Gastroesophageal sphincter (tissue), 4 donors: ENCODE data around the gene SPINK6. TPM values are rescaled to one million over a fixed set of nuclear protein-coding genes. Genes with fewer than 3 reads are reported as not detected.

Experiments used
- ATAC-seq: fragments of 150-250 bp; one replicate; pipeline ENCODE4 v1.9.1; 2016; ENCODE audit warnings: mild to moderate bottlenecking, moderate library complexity
- H3K27ac ChIP-seq, 4 donors: fragments of 200-600 bp; sonication (generic) in 3 of 4; 1 replicate in 3 of 4; 2 replicates in 1 of 4; pipeline ENCODE4 v1.5.1; 2016 to 2019
- H3K27me3 ChIP-seq: fragments of 200-600 bp; sonication (generic); one replicate; pipeline ENCODE4 v1.5.1; 2019
- H3K36me3 ChIP-seq, 2 donors: fragments of 200-600 bp; sonication (generic); one replicate each; pipeline ENCODE4 v1.5.1; 2019; ENCODE audit warnings: control low read depth in 1 of 2
- H3K4me1 ChIP-seq, 3 donors: fragments of 200-600 bp; sonication (generic); 1 replicate in 2 of 3; 2 replicates in 1 of 3; pipeline ENCODE4 v1.5.1; 2016 to 2019; ENCODE audit warnings: control low read depth in 2 of 3
- H3K4me3 ChIP-seq, 2 donors: fragments of 200-600 bp; sonication (generic); one replicate each; pipeline ENCODE4 v1.5.1; 2019; ENCODE audit warnings: mild to moderate bottlenecking in 1 of 2, moderate library complexity in 1 of 2
- H3K9me3 ChIP-seq, 3 donors: fragments of 200-600 bp; sonication (generic); one replicate each; pipeline ENCODE4 v1.5.1; 2017 to 2019; ENCODE audit warnings: control low read depth in 2 of 3
- EP300 ChIP-seq: sonication (generic); formaldehyde crosslinking; IDR thresholded peaks from one replicate; pipeline ENCODE4 v1.6.1; 2017; ENCODE audit warnings: antibody characterized with exemption, mild to moderate bottlenecking
- POLR2A ChIP-seq, 2 donors: fragments of 450-650 bp; IDR thresholded peaks; one replicate each; pipeline ENCODE4 v1.6.1; 2017; ENCODE audit warnings: antibody characterized with exemption in 2 of 2, mild to moderate bottlenecking in 2 of 2, moderate library complexity in 1 of 2
- POLR2AphosphoS5 ChIP-seq: sonication (generic); formaldehyde crosslinking; IDR thresholded peaks from one replicate; pipeline ENCODE4 v1.6.1; 2017; ENCODE audit warnings: antibody characterized with exemption
- WGBS, 2 donors: methylation state at CpG; one replicate each; pipeline ENCODE4 v1.1.5; 2018; ENCODE audit warnings: low coverage in 1 of 2; 5-methylcytosine and 5-hydroxymethylcytosine counted together
- total RNA-seq, 4 donors: library from RNA; depleted of rRNA; stranded (reverse); fragments of >200 nt; gene quantifications; one replicate each; pipeline ENCODE4 v1.1.0, GENCODE V29; 2016
- TF ChIP-seq, protein P1 (sequence below), 4 experiments: fragments of 200-600 bp in 2 of 4; fragments of 450-650 bp in 2 of 4; sonication (generic) in 1 of 4; IDR thresholded peaks; one replicate each; pipeline ENCODE4 v1.5.1; 2017 to 2019; ENCODE audit warnings: antibody characterized with exemption in 4 of 4, mild to moderate bottlenecking in 2 of 4, moderate library complexity in 2 of 4

The SPINK6 gene, protein sequence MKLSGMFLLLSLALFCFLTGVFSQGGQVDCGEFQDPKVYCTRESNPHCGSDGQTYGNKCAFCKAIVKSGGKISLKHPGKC
- not detected for total RNA-seq

DNA sequence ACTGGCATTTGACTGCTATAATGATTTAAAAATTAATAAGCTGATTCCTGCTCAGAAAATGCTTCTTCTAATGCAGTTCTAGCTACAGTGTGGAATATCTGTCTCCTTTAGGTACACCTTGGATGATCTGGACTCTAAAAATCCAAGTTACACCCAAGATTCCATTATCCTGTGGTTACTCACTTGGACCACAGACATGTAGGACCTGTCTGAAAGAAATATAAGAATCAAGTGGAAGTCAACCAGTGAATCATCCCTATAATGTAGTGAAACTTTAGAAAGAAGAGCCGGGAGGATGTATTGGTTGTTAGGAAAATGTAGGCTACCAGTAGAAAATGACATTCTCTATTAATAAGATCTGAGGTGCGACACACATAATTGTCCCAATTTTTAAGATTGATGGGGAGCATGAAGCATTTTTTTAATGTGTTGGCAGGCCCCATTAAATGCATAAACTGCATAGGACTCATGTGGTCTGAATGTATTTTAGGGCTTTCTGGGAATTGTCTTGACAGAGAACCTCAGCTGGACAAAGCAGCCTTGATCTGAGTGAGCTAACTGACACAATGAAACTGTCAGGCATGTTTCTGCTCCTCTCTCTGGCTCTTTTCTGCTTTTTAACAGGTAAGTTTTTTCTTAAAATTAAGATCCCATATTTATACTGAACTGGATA is at the start of gene SPINK6:
Gene SPINK6, plus strand, starts transcription at position 512 of the 673 bp plus-strand sequence. Its CDS starts 55 bp downstream, at position 567.
- 77 to 100% methylated on average over 1 to 2 of the region's 2 CpGs for WGBS, 2 donors
- H3K4me3 ChIP-seq, result no peak within 1 kb of the TSS
- no peaks in the 10 kb centered on the region for H3K27me3 ChIP-seq
- no peaks in the 10 kb centered on the region for H3K36me3 ChIP-seq
- peaks cover 0 to 27% (median 0%) of the 10 kb centered on the region in 3 donors for H3K4me1 ChIP-seq
- TF ChIP-seq, protein P1, sequence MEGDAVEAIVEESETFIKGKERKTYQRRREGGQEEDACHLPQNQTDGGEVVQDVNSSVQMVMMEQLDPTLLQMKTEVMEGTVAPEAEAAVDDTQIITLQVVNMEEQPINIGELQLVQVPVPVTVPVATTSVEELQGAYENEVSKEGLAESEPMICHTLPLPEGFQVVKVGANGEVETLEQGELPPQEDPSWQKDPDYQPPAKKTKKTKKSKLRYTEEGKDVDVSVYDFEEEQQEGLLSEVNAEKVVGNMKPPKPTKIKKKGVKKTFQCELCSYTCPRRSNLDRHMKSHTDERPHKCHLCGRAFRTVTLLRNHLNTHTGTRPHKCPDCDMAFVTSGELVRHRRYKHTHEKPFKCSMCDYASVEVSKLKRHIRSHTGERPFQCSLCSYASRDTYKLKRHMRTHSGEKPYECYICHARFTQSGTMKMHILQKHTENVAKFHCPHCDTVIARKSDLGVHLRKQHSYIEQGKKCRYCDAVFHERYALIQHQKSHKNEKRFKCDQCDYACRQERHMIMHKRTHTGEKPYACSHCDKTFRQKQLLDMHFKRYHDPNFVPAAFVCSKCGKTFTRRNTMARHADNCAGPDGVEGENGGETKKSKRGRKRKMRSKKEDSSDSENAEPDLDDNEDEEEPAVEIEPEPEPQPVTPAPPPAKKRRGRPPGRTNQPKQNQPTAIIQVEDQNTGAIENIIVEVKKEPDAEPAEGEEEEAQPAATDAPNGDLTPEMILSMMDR (IDR thresholded peaks at IDR 0.05), result no peak
- TF ChIP-seq POLR2A (IDR thresholded peaks at IDR 0.05), result no peak
- no peak for TF ChIP-seq POLR2AphosphoS5
- H3K27ac ChIP-seq, result no peak within 1 kb of the TSS
- H3K9me3 ChIP-seq, result no peaks in the 10 kb centered on the region
- ATAC-seq, result no peak

DNA sequence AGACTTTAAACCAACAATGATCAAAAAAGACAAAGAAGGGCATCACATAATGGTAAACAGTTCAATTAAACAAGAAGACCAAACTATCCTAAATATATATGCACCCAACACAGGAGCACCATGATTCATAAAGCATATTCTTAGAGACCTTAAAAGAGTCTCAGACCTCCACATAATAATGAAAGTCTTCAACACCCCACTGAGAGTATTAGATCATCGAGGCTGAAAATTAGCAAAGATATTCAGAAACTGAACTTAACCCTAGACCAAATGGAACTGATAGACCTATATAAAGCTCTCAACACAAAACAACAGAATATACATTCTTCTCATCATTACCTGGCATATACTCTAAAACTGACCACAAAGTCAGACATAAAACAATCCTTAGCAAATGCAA is 46.2 kb upstream of the SPINK6 start:
- Histone ChIP-seq H3K36me3 (no peaks in the 10 kb centered on the region), H3K4me1 (no peaks in the 10 kb centered on the region), H3K27me3 (no peaks in the 10 kb centered on the region), H3K9me3 (no peaks in the 10 kb centered on the region), H3K27ac (no peak overlapping the region), H3K4me3 (no peak overlapping the region)
- TF ChIP-seq POLR2AphosphoS5 (no peak), EP300 (no peak), POLR2A (IDR thresholded peaks at IDR 0.05) (no peak)
- TF ChIP-seq, protein P1 (IDR thresholded peaks at IDR 0.05), result no peak
- ATAC-seq, result no peak
- WGBS, 2 donors, result 83 to 100% methylated on average over 1 of the region's 1 CpG

DNA sequence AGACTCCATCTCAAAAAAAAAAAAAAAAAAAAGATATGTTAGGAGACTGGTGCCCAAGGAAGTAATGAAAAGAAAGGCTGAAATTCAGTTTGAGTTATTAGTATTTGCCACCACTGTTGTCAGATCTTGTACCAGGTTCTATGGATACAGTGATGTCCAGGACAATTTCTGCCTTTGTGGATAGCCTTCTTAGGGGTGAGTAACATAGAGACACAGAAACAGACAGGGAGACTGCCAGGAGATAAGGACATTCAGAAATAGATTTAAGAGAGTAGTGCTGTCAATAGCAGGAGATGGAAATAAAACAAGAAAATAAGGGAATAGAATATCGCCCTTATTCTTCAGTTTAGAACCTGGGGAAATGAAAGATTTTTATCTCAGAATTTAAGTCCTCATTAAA is 40.8 kb upstream of the SPINK6 start:
- no peak for ATAC-seq
- Histone ChIP-seq H3K36me3 (no peaks in the 10 kb centered on the region), H3K27ac (no peak overlapping the region), H3K4me3 (no peak overlapping the region), H3K4me1 (no peaks in the 10 kb centered on the region), H3K9me3 (no peaks in the 10 kb centered on the region), H3K27me3 (no peaks in the 10 kb centered on the region)
- WGBS, 2 donors, result 100% methylated on average over 1 of the region's 1 CpG
- TF ChIP-seq POLR2A (IDR thresholded peaks at IDR 0.05), result no peak
- TF ChIP-seq POLR2AphosphoS5, result no peak
- TF ChIP-seq, protein P1 (IDR thresholded peaks at IDR 0.05), result no peak
- TF ChIP-seq EP300, result no peak

DNA sequence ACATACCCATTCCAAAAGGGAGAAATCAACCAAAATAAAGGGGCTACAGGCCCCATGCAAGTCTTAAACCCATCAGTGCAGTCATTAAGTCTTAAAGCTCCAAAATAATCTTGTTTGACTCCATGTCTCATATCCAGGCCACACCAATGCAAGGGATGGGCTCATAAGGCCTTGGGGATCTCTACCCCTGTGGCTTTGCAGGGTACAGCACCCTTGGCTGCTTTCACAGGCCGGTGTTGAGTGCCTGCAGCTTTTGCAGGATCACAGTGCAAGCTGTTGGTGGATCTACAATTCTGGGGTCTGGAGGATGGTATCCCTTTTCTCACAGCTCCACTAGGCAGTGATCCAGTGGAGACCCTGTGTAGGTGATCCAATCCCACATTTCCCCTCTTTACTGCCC is 39.5 kb upstream of the SPINK6 start:
- no peaks in the 10 kb centered on the region for H3K27me3 ChIP-seq
- 100% methylated on average over 1 of the region's 1 CpG; no CpG with 5 or more reads in 1 of the 2 donors for WGBS, 2 donors
- TF ChIP-seq, protein P1 (IDR thresholded peaks at IDR 0.05), result no peak
- no peak for TF ChIP-seq POLR2A (IDR thresholded peaks at IDR 0.05)
- H3K4me3 ChIP-seq, result no peak overlapping the region
- H3K36me3 ChIP-seq, result no peaks in the 10 kb centered on the region
- no peaks in the 10 kb centered on the region for H3K9me3 ChIP-seq
- no peak for ATAC-seq
- H3K4me1 ChIP-seq, result no peaks in the 10 kb centered on the region
- no peak overlapping the region for H3K27ac ChIP-seq
